Measurements from ENCODE around the gene PCDHGA1.
"Not testable (repeated sequence)": the region's sequence is repeated elsewhere in the genome, so short reads cannot be mapped to it uniquely, and the experiment has no call there.

GRCh38 chr5:141340781-141341354, 10.6 kb downstream of the PCDHGA1 start:
- TF ChIP-seq POLR2A (IDR thresholded peaks at IDR 0.05): not testable (repeated sequence)
- TF ChIP-seq, protein P1, sequence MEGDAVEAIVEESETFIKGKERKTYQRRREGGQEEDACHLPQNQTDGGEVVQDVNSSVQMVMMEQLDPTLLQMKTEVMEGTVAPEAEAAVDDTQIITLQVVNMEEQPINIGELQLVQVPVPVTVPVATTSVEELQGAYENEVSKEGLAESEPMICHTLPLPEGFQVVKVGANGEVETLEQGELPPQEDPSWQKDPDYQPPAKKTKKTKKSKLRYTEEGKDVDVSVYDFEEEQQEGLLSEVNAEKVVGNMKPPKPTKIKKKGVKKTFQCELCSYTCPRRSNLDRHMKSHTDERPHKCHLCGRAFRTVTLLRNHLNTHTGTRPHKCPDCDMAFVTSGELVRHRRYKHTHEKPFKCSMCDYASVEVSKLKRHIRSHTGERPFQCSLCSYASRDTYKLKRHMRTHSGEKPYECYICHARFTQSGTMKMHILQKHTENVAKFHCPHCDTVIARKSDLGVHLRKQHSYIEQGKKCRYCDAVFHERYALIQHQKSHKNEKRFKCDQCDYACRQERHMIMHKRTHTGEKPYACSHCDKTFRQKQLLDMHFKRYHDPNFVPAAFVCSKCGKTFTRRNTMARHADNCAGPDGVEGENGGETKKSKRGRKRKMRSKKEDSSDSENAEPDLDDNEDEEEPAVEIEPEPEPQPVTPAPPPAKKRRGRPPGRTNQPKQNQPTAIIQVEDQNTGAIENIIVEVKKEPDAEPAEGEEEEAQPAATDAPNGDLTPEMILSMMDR (IDR thresholded peaks at IDR 0.05): not testable (repeated sequence)

Data from tibial nerve (tissue), 3 donors.